ENCODE data around the gene SDHA. TPM values are rescaled to one million over a fixed set of nuclear protein-coding genes. Genes with fewer than 3 reads are reported as not detected.

Gene SDHA
- total RNA-seq, 1 donor from 2014 or later, result 84.7 TPM

- intact Hi-C loops (cut with DNase I), result no loop called here
- TF ChIP-seq CTCF (IDR thresholded peaks at IDR 0.05), result no peak
- no peak for TF ChIP-seq POLR2A (IDR thresholded peaks at IDR 0.05)
- TF ChIP-seq POLR2AphosphoS5 (IDR thresholded peaks at IDR 0.05; ENCODE audit: insufficient read depth in 1 of 2, low read depth in 1 of 2), result no peak
- H3K4me3 ChIP-seq, result no peak overlapping the region
- DNase-seq (ENCODE audit: extremely low spot score in 2 of 2), result no peak
- H3K27ac ChIP-seq, result no peak overlapping the region
- H3K27me3 ChIP-seq, result no peaks in the 10 kb centered on the region
- peaks cover 0 to 9% of the 10 kb centered on the region in 2 donors for H3K36me3 ChIP-seq
- no peaks in the 10 kb centered on the region for H3K9me3 ChIP-seq
- H3K4me1 ChIP-seq, result no peaks in the 10 kb centered on the region
Observed at GRCh38 chr5:199197-199949, 18.7 kb upstream of the SDHA start.

GRCh38 chr5:199950-200645 is 18.0 kb upstream of the SDHA start:
- no peak for TF ChIP-seq POLR2AphosphoS5 (IDR thresholded peaks at IDR 0.05; ENCODE audit: insufficient read depth in 1 of 2, low read depth in 1 of 2)
- no peak for TF ChIP-seq CTCF (IDR thresholded peaks at IDR 0.05)
- no peak for TF ChIP-seq POLR2A (IDR thresholded peaks at IDR 0.05)
- H3K27ac ChIP-seq, result no peak overlapping the region
- H3K36me3 ChIP-seq, result peaks cover 0 to 13% of the 10 kb centered on the region in 2 donors
- DNase-seq (ENCODE audit: extremely low spot score in 2 of 2), result no peak
- intact Hi-C loops (cut with DNase I), result loop anchor here (2.0 kb wide), 1 partner anchor 29 kb away; no protein-coding TSS in a partner anchor
- no peaks in the 10 kb centered on the region for H3K4me1 ChIP-seq
- no peaks in the 10 kb centered on the region for H3K27me3 ChIP-seq
- no peak overlapping the region for H3K4me3 ChIP-seq
- H3K9me3 ChIP-seq, result no peaks in the 10 kb centered on the region

GRCh38 chr5:200985-201384 is 17.1 kb upstream of the SDHA start:
- DNase-seq (ENCODE audit: extremely low spot score in 2 of 2), result no peak
- intact Hi-C loops (cut with DNase I), result loop anchor here (2.0 kb wide), 1 partner anchor 28 kb away; no protein-coding TSS in a partner anchor
- peaks cover 0 to 18% of the 10 kb centered on the region in 2 donors for H3K36me3 ChIP-seq

GRCh38 chr5:201672-202071 is 16.4 kb upstream of the SDHA start:
- intact Hi-C loops (cut with DNase I), result loop anchor here (2.0 kb wide), 1 partner anchor 27 kb away; no protein-coding TSS in a partner anchor
- Histone ChIP-seq H3K4me1 (peaks cover 6% of the 10 kb centered on the region), H3K4me3 (no peak overlapping the region), H3K27ac (no peak overlapping the region), H3K9me3 (no peaks in the 10 kb centered on the region), H3K27me3 (no peaks in the 10 kb centered on the region), H3K36me3 (peaks cover 0 to 18% of the 10 kb centered on the region in 2 donors)
- TF ChIP-seq CTCF (IDR thresholded peaks at IDR 0.05), result no peak
- no peak for TF ChIP-seq POLR2AphosphoS5 (IDR thresholded peaks at IDR 0.05; ENCODE audit: insufficient read depth in 1 of 2, low read depth in 1 of 2)
- TF ChIP-seq POLR2A (IDR thresholded peaks at IDR 0.05), result no peak
- no peak for DNase-seq (ENCODE audit: extremely low spot score in 2 of 2)

More at GRCh38 chr5:200985-201384, 17.1 kb upstream of the SDHA start:
- Histone ChIP-seq H3K27ac (no peak overlapping the region), H3K9me3 (no peaks in the 10 kb centered on the region), H3K4me1 (no peaks in the 10 kb centered on the region), H3K4me3 (no peak overlapping the region), H3K27me3 (no peaks in the 10 kb centered on the region)
- no peak for TF ChIP-seq POLR2A (IDR thresholded peaks at IDR 0.05)
- no peak for TF ChIP-seq POLR2AphosphoS5 (IDR thresholded peaks at IDR 0.05; ENCODE audit: insufficient read depth in 1 of 2, low read depth in 1 of 2)
- no peak for TF ChIP-seq CTCF (IDR thresholded peaks at IDR 0.05)
